ENCODE results near the gene NTN4.
"Not testable (repeated sequence)": the region's sequence is repeated elsewhere in the genome, so short reads cannot be mapped to it uniquely, and the experiment has no call there.

The NTN4 gene

GRCh38 chr12:95703986-95704385, 86.6 kb downstream of the NTN4 start:
- DNase-seq: no peak

- DNase-seq: no peak
Measured at GRCh38 chr12:95701722-95702418, 88.7 kb downstream of the NTN4 start.

GRCh38 chr12:95701275-95701674, 89.3 kb downstream of the NTN4 start:
- no peak for DNase-seq

GRCh38 chr12:95700316-95700785, 90.2 kb downstream of the NTN4 start:
- no peak for DNase-seq

GRCh38 chr12:95699579-95699978, 91.0 kb downstream of the NTN4 start:
- no peak for DNase-seq

- no peak for DNase-seq
Measured at GRCh38 chr12:95694136-95694535, 96.4 kb downstream of the NTN4 start.

- no peak for DNase-seq
Measured at GRCh38 chr12:95693689-95694088, 96.9 kb downstream of the NTN4 start.

- DNase-seq: no peak
Measured at GRCh38 chr12:95690861-95691635, 99.5 kb downstream of the NTN4 start.

- no peak for DNase-seq
Measured at GRCh38 chr12:95687937-95688336, 102.6 kb downstream of the NTN4 start.

- DNase-seq: no peak
Measured at GRCh38 chr12:95683418-95683817, 107.1 kb downstream of the NTN4 start.

GRCh38 chr12:95681210-95681765, 109.3 kb downstream of the NTN4 start:
- DNase-seq: no peak

- DNase-seq: no peak
Measured at GRCh38 chr12:95678684-95679083, 111.9 kb downstream of the NTN4 start.

- DNase-seq: not testable (repeated sequence)
Measured at GRCh38 chr12:95677782-95678181, 112.8 kb downstream of the NTN4 start.

GRCh38 chr12:95674631-95675030, 115.9 kb downstream of the NTN4 start:
- peak; percentile 94 for DNase-seq

- DNase-seq: no peak
Measured at GRCh38 chr12:95674163-95674562, 116.4 kb downstream of the NTN4 start.

- no peak for DNase-seq
Measured at GRCh38 chr12:95673576-95673975, 117.0 kb downstream of the NTN4 start.

GRCh38 chr12:95672166-95672565, 118.4 kb downstream of the NTN4 start:
- no peak for DNase-seq

- DNase-seq: no peak
Measured at GRCh38 chr12:95671265-95671664, 119.3 kb downstream of the NTN4 start.

- DNase-seq: no peak
Measured at GRCh38 chr12:95663525-95663924, 127.0 kb downstream of the NTN4 start.

- DNase-seq: no peak
Measured at GRCh38 chr12:95661360-95661759, 129.2 kb downstream of the NTN4 start.

GRCh38 chr12:95658386-95658785, 132.2 kb downstream of the NTN4 start:
- DNase-seq: no peak

- not testable (repeated sequence) for DNase-seq
Measured at GRCh38 chr12:95654665-95655064, 135.9 kb downstream of the NTN4 start.

- DNase-seq: no peak
Measured at GRCh38 chr12:95653771-95654546, 136.6 kb downstream of the NTN4 start.
